GM18951 (cell line): ENCODE data around the gene EPHA6.
"Not testable (repeated sequence)": the region's sequence is repeated elsewhere in the genome, so short reads cannot be mapped to it uniquely, and the experiment has no call there.

Source experiments
- POLR2A ChIP-seq: IDR thresholded peaks from 4 replicates; pipeline ENCODE4 v1.6.1; 2011; ENCODE audit warnings: mild to moderate bottlenecking; ENCODE audit not compliant: insufficient read length, insufficient read depth; ENCODE audit errors: extremely low read depth
- in situ Hi-C: fragments of 300-500 bp; cut with MboI; formaldehyde crosslinking; loops from one replicate; pipeline ENCODE4 v1.12.0; 2022; ENCODE audit warnings: low sequenced_read_pairs, mixed read lengths, inconsistent platforms; ENCODE audit not compliant: unreplicated experiment

Gene EPHA6

DNA sequence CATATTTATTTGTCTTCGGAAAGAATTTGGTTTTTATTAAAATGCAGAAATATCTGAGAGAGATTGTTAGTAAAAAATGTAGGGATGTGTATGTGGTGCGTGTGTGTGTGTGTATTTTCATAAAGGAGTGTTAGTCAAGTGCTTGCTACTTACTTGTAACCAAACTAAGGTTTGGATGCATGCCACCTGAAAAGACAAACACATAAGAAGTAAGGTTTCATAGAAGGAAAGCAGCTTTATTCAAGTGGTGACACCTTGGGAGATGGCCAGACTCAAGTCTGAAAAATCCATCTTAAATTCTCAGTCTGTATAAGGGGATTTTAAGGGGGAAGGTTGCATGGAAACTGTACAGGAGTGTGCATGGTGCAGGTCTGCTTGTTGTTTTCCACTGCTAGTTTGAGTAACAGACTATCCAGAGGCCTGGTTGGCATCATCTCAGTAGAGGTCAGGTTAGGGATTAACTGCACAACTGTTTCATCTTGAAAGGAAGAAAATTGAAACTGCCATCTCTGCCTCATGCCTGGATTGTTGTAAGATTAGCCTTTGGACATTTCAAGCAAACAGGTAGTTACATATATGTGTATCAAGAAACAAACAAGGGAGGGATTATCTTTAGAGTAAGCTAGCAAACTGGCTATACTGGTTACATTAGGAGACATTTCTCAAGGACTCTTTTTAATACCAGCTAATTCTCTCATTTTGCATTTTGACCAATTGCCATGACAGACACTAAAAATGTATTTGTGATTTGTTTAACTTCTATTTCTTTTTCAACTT, 196.7 kb downstream of the EPHA6 start:
- TF ChIP-seq POLR2A: no peak
- in situ Hi-C loops: no loop called here

DNA sequence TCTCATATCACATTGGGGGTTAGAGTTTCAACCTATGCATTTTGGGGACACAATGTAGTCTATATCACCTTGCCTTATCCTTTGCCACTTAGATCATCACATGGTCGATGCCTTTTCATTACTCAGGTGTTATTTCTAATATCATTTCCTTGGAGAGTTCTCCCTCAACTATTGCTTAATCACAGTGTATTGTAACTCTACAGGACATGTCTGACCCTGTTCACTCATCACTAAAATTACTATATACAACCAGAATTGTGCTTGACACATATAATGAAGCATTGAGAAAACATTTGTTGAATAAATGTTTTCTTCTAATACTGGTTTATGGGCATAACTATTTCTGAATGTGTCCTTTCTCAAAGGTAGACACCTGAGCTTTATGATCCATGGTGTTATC, 207.4 kb downstream of the EPHA6 start:
- in situ Hi-C loops: no loop called here
- no peak for TF ChIP-seq POLR2A

DNA sequence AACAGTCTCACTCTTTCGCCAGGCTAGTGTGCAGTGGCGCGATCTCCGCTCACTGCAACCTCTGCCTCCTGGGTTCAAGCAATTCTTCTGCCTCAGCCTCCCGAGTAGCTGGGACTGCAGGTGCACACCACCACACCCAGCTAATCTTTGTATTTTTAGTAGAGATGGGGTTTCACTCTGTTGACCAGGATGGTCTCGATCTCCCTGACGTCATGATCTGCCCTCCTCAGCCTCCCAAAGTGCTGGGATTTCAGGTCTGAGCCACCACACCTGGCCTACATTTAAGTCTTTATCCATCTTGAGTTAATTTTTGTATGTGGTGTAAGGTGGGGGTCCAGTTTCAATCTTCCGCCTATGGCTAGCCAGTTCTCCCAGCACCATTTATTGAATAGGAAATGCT, 211.2 kb downstream of the EPHA6 start:
- in situ Hi-C loops: not testable (repeated sequence)

DNA sequence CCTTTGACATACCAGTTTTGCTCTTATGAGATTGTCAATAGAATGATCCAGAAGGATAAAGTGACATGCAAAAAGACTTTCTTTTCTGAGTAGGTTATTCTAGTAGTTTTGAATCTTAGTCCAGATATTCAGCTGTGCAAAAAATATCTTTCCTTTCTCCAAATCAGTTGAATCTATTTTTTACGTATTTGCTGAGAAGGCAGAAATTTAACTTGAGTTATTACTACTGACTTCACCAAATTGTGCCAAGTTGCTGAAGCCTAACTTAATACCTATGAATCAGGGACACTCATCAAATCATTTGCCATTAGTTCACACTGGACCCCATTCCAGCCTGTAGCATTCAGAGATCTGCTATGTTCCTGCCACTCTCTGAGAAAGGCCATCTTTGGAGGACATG, 215.6 kb downstream of the EPHA6 start:
- in situ Hi-C loops: no loop called here

DNA sequence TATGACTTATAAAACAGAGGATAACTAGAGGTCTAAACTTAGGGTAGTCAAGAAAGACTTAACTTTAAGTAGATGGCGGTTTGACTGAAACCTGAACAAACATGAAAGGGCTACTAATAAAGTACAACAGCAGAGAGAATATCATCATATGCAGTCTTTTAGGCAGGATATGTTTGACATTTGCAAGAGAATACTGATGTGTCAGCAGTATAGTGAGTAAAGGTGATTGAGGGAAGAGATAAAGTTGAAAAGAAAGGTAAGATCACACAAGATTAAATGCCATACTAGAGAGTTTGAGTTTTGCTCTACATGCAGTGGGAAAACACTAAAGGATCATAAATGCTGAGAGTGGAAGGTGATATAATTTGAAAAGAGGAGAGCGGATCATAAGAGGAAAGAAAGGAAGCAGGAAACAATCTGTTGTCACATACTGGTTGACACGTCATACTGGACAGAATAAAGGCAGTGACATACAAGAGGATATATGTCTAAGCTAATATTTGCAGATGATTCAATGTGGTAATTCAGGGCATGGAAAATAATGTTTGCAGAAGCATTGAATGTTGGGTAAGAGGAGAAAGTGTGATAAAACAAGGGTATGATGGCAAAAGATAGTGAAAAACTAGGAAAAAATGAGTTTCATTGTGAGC, 223.0 kb downstream of the EPHA6 start:
- in situ Hi-C loops: no loop called here
- no peak for TF ChIP-seq POLR2A

More for the DNA sequence above, 215.6 kb downstream of the EPHA6 start:
- TF ChIP-seq POLR2A: no peak

DNA sequence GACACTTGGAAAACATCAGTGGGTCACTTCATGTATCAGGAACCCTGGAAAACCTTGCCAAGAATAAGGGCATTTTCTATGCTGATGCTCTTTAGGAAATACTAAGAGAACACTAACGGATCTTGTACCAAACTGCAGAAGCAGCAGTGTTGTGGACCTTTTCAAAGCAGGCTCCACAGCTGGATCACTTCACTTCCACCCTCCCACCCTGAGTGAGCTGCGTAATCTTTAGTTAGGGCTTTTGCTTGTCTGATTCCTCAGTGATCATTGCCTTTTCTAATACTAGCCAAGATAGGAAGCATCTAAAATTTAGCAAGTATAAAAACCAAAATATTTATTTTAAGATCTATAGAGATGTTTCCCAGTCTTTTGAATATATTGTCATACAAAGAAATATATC, 229.0 kb downstream of the EPHA6 start:
- in situ Hi-C loops: no loop called here

DNA sequence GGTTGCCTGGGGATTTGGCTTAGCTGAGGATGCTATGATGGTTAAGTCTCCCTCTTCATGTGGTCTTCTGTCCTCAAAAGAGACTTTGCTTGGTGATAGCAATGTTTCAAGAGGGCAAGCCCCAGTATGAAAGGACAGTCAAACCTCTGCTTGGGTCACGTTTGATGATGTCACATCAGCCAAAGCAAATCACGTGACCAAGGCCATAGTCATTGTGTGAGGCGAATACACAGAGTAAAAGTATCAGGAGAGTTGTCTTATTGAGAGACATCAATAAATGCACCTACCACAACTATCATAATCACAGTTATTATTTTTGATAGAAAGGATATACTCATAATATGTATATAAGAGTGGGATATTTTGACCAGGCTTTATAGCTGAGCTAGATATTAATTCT, 243.0 kb downstream of the EPHA6 start:
- in situ Hi-C loops: no loop called here
- TF ChIP-seq POLR2A: no peak

More for the DNA sequence above, 229.0 kb downstream of the EPHA6 start:
- TF ChIP-seq POLR2A: no peak

DNA sequence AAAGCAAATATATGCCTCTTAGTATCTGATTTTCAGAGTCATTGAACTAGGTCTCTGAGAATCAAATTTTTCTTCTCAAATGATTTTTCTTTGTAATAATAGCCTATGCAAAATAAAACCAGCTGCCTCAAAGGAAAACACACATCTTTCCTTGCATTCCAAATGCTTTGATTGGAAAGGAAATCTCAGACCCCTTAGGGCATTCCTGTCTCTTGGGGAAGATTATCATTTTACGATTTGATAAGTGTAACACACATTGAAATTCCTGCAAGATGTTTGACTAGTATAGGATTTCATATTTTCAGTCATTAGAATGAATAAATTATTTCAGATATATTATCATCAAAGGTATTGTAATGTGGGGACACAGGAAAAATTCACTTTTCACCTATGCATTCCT, 244.8 kb downstream of the EPHA6 start:
- in situ Hi-C loops: no loop called here
- no peak for TF ChIP-seq POLR2A

DNA sequence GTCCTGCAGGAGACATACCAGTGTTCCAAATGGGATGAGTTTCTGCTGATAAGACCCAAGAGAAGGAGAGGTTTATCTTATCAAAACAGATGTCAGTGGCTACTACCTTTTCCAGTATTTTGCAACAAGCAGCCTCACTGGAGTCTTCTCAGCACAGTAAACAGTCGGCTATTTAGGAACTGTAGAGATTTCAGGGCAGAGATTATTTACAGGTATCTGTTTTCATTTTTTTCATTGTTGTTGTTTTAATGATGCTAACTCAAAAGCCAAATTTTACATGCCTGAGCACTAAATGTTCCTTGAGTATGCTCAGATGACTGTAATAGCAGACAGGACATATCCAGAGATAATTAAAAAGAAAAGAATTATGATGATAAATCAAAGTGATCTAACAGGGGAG, 252.1 kb downstream of the EPHA6 start:
- in situ Hi-C loops: no loop called here
- TF ChIP-seq POLR2A: no peak

DNA sequence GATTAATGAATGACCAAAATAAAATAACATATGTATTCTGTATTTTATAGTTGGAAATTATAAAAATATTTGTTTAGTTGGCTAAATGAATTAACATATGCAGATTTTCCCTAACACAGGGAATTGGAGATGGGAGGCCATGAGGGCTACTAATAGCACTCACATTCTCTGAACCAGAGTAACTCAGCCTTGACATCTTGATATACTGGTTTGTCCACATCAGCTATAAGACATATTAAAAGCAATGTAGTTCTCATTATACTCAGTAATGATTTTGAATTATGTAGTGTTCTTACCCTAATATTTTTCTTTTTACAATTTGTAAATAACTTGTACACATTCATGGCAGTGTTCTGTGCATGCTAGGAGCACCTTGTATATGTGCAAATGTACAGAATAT, 255.9 kb downstream of the EPHA6 start:
- in situ Hi-C loops: no loop called here
- TF ChIP-seq POLR2A: no peak

DNA sequence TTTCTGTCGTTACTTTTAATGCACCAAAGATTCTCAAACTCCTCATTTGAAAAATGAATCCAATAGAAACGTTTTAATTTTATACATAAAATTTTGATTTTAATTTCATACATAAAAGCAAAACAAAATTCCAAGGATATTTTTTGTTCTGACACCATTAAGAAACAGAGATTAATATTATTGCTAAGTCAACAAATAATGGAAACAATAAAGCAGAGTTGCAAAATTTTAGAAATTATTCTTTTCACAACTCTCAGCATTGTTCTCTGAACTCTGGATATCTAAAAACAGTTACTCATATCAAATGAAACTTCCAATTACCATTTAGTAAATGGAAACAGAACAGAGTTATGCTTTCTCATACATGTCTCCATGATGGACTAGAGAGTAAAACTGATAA, 260.2 kb downstream of the EPHA6 start:
- TF ChIP-seq POLR2A: no peak
- in situ Hi-C loops: no loop called here

DNA sequence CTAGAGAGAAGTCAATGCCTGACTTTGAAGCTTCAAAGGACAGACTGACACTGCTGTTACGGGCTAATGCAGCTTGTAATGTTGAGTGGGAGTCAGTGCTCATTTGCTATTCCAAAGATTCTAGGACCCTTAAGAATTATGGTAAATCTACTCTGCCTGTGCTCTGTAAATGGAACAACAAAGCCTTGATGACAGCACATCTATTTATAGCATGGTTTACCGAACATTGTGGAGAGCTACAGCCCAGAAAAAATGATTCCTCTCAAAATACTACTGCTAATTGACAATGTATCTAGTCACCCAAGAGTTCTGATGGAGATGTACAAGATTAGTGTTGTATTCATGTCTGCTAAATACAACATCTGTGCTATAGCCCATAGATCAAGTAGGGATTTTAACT, 262.3 kb downstream of the EPHA6 start:
- no peak for TF ChIP-seq POLR2A
- in situ Hi-C loops: no loop called here

DNA sequence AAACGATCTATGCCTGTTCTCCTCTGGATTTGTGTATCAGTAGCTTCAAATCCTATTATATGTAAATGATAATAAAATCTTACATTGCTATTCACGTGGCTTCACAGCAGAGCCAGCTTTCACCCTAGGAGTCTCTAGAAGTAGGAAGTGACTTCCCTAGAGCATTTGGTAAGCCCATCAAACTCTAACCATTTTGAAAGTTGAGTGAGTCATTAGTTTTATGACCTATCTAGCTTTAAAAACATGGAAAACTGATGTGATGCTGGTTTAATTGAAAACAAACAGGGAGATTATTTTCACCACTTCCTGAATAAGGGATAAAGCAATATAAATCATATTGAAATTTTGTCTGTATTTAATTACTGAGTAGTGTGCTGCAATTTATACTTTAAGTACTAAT, 275.2 kb downstream of the EPHA6 start:
- no peak for TF ChIP-seq POLR2A
- in situ Hi-C loops: no loop called here

DNA sequence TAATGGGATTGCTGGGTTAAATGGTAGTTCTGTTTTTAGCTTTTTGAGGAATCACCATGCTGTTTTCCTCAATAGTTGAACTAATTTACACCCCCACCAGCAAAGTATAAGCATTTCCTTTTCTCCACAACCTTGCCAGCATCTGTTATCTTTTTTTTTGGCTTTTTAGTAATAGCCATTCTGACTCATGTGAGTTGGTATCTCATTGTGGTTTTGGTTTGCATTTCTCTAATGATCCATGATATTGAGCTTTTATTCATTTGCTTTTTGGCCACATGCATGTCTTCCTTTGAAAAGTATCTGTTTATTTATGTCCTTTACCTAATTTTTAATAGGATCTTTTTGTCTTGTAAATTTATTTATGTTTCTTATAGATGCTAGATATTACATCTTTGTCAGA, 288.2 kb downstream of the EPHA6 start:
- in situ Hi-C loops: no loop called here
- no peak for TF ChIP-seq POLR2A
